ENCODE measurements around the gene TXNDC8.

DNA sequence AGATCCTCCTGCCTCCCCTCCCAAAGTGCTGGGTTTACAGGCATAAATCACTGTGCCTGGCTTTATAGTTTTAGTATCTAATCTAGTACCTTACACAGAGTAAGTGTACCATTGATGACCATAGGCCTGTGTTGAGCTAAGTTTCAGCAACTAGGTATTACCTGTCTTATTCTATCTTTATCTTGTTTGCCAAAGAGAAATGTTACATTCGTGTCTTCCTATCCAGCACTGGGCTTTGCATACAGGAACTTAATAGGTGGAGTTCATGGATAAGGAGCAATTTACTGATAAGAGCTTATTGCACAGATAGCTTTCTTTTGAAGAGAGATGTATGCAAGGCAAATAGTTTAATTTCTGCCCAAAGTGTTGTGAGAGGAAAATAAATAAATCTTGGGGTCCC lies 30.5 kb downstream of the TXNDC8 start:
- TF ChIP-seq, protein P1, sequence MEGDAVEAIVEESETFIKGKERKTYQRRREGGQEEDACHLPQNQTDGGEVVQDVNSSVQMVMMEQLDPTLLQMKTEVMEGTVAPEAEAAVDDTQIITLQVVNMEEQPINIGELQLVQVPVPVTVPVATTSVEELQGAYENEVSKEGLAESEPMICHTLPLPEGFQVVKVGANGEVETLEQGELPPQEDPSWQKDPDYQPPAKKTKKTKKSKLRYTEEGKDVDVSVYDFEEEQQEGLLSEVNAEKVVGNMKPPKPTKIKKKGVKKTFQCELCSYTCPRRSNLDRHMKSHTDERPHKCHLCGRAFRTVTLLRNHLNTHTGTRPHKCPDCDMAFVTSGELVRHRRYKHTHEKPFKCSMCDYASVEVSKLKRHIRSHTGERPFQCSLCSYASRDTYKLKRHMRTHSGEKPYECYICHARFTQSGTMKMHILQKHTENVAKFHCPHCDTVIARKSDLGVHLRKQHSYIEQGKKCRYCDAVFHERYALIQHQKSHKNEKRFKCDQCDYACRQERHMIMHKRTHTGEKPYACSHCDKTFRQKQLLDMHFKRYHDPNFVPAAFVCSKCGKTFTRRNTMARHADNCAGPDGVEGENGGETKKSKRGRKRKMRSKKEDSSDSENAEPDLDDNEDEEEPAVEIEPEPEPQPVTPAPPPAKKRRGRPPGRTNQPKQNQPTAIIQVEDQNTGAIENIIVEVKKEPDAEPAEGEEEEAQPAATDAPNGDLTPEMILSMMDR (conservative IDR thresholded peaks at IDR 0.05; ENCODE audit: low read depth in 2 of 2): no peak
- no peak for TF ChIP-seq EZH2phosphoT487 (IDR thresholded peaks at IDR 0.05; ENCODE audit: unreplicated experiment)
- TF ChIP-seq ZNF331 (CRISPR knock-in tag; IDR thresholded peaks at IDR 0.05; ENCODE audit: low read depth): no peak
- TF ChIP-seq EZH2 (IDR thresholded peaks at IDR 0.05; ENCODE audit: low read depth, unreplicated experiment): no peak
- TF ChIP-seq POLR2AphosphoS5 (IDR thresholded peaks at IDR 0.05; ENCODE audit: low read depth): no peak
- TF ChIP-seq, protein P2, sequence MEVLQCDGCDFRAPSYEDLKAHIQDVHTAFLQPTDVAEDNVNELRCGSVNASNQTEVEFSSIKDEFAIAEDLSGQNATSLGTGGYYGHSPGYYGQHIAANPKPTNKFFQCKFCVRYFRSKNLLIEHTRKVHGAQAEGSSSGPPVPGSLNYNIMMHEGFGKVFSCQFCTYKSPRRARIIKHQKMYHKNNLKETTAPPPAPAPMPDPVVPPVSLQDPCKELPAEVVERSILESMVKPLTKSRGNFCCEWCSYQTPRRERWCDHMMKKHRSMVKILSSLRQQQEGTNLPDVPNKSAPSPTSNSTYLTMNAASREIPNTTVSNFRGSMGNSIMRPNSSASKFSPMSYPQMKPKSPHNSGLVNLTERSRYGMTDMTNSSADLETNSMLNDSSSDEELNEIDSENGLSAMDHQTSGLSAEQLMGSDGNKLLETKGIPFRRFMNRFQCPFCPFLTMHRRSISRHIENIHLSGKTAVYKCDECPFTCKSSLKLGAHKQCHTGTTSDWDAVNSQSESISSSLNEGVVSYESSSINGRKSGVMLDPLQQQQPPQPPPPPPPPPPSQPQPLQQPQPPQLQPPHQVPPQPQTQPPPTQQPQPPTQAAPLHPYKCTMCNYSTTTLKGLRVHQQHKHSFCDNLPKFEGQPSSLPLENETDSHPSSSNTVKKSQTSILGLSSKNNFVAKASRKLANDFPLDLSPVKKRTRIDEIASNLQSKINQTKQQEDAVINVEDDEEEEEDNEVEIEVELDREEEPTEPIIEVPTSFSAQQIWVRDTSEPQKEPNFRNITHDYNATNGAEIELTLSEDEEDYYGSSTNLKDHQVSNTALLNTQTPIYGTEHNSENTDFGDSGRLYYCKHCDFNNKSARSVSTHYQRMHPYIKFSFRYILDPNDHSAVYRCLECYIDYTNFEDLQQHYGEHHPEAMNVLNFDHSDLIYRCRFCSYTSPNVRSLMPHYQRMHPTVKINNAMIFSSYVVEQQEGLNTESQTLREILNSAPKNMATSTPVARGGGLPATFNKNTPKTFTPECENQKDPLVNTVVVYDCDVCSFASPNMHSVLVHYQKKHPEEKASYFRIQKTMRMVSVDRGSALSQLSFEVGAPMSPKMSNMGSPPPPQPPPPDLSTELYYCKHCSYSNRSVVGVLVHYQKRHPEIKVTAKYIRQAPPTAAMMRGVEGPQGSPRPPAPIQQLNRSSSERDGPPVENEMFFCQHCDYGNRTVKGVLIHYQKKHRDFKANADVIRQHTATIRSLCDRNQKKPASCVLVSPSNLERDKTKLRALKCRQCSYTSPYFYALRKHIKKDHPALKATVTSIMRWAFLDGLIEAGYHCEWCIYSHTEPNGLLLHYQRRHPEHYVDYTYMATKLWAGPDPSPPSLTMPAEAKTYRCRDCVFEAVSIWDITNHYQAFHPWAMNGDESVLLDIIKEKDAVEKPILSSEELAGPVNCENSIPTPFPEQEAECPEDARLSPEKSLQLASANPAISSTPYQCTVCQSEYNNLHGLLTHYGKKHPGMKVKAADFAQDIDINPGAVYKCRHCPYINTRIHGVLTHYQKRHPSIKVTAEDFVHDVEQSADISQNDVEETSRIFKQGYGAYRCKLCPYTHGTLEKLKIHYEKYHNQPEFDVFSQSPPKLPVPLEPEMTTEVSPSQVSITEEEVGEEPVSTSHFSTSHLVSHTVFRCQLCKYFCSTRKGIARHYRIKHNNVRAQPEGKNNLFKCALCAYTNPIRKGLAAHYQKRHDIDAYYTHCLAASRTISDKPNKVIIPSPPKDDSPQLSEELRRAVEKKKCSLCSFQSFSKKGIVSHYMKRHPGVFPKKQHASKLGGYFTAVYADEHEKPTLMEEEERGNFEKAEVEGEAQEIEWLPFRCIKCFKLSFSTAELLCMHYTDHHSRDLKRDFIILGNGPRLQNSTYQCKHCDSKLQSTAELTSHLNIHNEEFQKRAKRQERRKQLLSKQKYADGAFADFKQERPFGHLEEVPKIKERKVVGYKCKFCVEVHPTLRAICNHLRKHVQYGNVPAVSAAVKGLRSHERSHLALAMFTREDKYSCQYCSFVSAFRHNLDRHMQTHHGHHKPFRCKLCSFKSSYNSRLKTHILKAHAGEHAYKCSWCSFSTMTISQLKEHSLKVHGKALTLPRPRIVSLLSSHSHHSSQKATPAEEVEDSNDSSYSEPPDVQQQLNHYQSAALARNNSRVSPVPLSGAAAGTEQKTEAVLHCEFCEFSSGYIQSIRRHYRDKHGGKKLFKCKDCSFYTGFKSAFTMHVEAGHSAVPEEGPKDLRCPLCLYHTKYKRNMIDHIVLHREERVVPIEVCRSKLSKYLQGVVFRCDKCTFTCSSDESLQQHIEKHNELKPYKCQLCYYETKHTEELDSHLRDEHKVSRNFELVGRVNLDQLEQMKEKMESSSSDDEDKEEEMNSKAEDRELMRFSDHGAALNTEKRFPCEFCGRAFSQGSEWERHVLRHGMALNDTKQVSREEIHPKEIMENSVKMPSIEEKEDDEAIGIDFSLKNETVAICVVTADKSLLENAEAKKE (CRISPR knock-in tag; IDR thresholded peaks at IDR 0.05): no peak
- TF ChIP-seq, protein P3, sequence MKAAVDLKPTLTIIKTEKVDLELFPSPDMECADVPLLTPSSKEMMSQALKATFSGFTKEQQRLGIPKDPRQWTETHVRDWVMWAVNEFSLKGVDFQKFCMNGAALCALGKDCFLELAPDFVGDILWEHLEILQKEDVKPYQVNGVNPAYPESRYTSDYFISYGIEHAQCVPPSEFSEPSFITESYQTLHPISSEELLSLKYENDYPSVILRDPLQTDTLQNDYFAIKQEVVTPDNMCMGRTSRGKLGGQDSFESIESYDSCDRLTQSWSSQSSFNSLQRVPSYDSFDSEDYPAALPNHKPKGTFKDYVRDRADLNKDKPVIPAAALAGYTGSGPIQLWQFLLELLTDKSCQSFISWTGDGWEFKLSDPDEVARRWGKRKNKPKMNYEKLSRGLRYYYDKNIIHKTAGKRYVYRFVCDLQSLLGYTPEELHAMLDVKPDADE (IDR thresholded peaks at IDR 0.05): no peak
- TF ChIP-seq JUNB (IDR thresholded peaks at IDR 0.05; ENCODE audit: unreplicated experiment): no peak
- no peak for TF ChIP-seq CREB1 (CRISPR knock-in tag; IDR thresholded peaks at IDR 0.05; ENCODE audit: low read depth)
